KMS-11 (cell line): ENCODE measurements around the gene MAPKAP1.

Experiments used
- H2AFZ ChIP-seq: fragments of 200-600 bp; sonication (generic); 2 replicates; pipeline ENCODE4 v1.6.1; 2016; ENCODE audit warnings: antibody characterized with exemption, mixed run types, low read depth
- H3K27ac ChIP-seq: fragments of 200-600 bp; sonication (generic); 2 replicates; pipeline ENCODE4 v1.6.1; 2016; ENCODE audit warnings: mild to moderate bottlenecking, mixed run types
- H3K27me3 ChIP-seq: fragments of 200-600 bp; sonication (generic); 2 replicates; pipeline ENCODE4 v1.6.1; 2017; ENCODE audit warnings: mild to moderate bottlenecking, low read depth, mixed run types, moderate library complexity; ENCODE audit not compliant: insufficient read depth
- H3K36me3 ChIP-seq: fragments of 200-600 bp; sonication (generic); 2 replicates; pipeline ENCODE4 v1.6.1; 2017; ENCODE audit warnings: mild to moderate bottlenecking, mixed run types; ENCODE audit not compliant: insufficient read depth
- H3K4me1 ChIP-seq: fragments of 200-600 bp; sonication (generic); 2 replicates; pipeline ENCODE4 v1.6.1; 2016; ENCODE audit warnings: mild to moderate bottlenecking, low read depth, mixed run types; ENCODE audit not compliant: poor library complexity, severe bottlenecking
- H3K4me2 ChIP-seq: fragments of 200-600 bp; sonication (generic); 2 replicates; pipeline ENCODE4 v1.7.0; 2016; ENCODE audit warnings: mild to moderate bottlenecking, mixed run types
- H3K4me3 ChIP-seq: fragments of 200-600 bp; sonication (generic); IDR thresholded peaks from 2 replicates; pipeline ENCODE4 v1.6.1; 2017; ENCODE audit warnings: low read depth, low read length, mixed read lengths; ENCODE audit not compliant: insufficient read depth
- H3K79me2 ChIP-seq: fragments of 200-600 bp; sonication (generic); 2 replicates; pipeline ENCODE4 v1.6.1; 2016; ENCODE audit warnings: low read depth, mixed run types; ENCODE audit not compliant: insufficient read depth
- H3K9ac ChIP-seq: fragments of 200-600 bp; sonication (generic); 2 replicates; pipeline ENCODE4 v1.6.1; 2016; ENCODE audit warnings: mild to moderate bottlenecking, mixed run types
- H4K20me1 ChIP-seq: fragments of 200-600 bp; sonication (generic); 2 replicates; pipeline ENCODE4 v1.6.1; 2016; ENCODE audit warnings: mild to moderate bottlenecking, mixed run types; ENCODE audit not compliant: insufficient read depth
- CTCF ChIP-seq: fragments of 200-600 bp; sonication (generic); conservative IDR thresholded peaks from 2 replicates; pipeline ENCODE4 v1.6.1; 2017; ENCODE audit warnings: low read depth, mild to moderate bottlenecking, antibody characterized with exemption, low read length, moderate library complexity, mixed read lengths

The MAPKAP1 gene

GRCh38 chr9:125617087-125617486 is 89.9 kb downstream of the MAPKAP1 start:
- Histone ChIP-seq H3K79me2 (peaks cover 27% of the 10 kb centered on the region; the same call in 1 of the 2 replicates), H3K4me2 (no peak overlapping the region), H3K27me3 (no peaks in the 10 kb centered on the region), H3K4me1 (no peaks in the 10 kb centered on the region), H3K27ac (no peak overlapping the region), H2AFZ (no peak overlapping the region), H3K4me3 (no peak overlapping the region), H3K9ac (no peak overlapping the region), H4K20me1 (no peaks in the 10 kb centered on the region), H3K36me3 (no peaks in the 10 kb centered on the region)
- no peak for TF ChIP-seq CTCF

- Histone ChIP-seq H3K36me3 (no peaks in the 10 kb centered on the region), H3K9ac (no peak overlapping the region), H3K4me1 (no peaks in the 10 kb centered on the region), H2AFZ (no peak overlapping the region), H3K4me2 (no peak overlapping the region), H3K4me3 (no peak overlapping the region), H3K27me3 (no peaks in the 10 kb centered on the region), H4K20me1 (no peaks in the 10 kb centered on the region), H3K79me2 (peaks cover 14% of the 10 kb centered on the region; the same call in 1 of the 2 replicates), H3K27ac (no peak overlapping the region)
- TF ChIP-seq CTCF = no peak
Observed at GRCh38 chr9:125613141-125613540, 93.9 kb downstream of the MAPKAP1 start.

- no peaks in the 10 kb centered on the region for H3K27me3 ChIP-seq
- TF ChIP-seq CTCF = no peak
- H3K4me3 ChIP-seq = no peak overlapping the region
- no peaks in the 10 kb centered on the region for H3K4me1 ChIP-seq
- no peaks in the 10 kb centered on the region for H3K36me3 ChIP-seq
- H3K27ac ChIP-seq = no peak overlapping the region
- no peak overlapping the region for H3K4me2 ChIP-seq
- peaks cover 14% of the 10 kb centered on the region; the same call in 1 of the 2 replicates for H3K79me2 ChIP-seq
- no peak overlapping the region for H3K9ac ChIP-seq
- H4K20me1 ChIP-seq = no peaks in the 10 kb centered on the region
- H2AFZ ChIP-seq = no peak overlapping the region
Observed at GRCh38 chr9:125612616-125613015, 94.4 kb downstream of the MAPKAP1 start.

GRCh38 chr9:125611121-125611765 is 95.8 kb downstream of the MAPKAP1 start:
- Histone ChIP-seq H3K27ac (no peak overlapping the region), H2AFZ (no peak overlapping the region), H3K27me3 (no peaks in the 10 kb centered on the region), H4K20me1 (no peaks in the 10 kb centered on the region), H3K9ac (no peak overlapping the region), H3K4me2 (no peak overlapping the region), H3K4me1 (peaks cover 11% of the 10 kb centered on the region), H3K79me2 (peaks cover 12% of the 10 kb centered on the region; the same call in 1 of the 2 replicates), H3K4me3 (no peak overlapping the region), H3K36me3 (no peaks in the 10 kb centered on the region)
- no peak for TF ChIP-seq CTCF
